Upper lobe of right lung (tissue), 1 donor: ENCODE measurements around the gene SKAP2. TPM values are rescaled to one million over a fixed set of nuclear protein-coding genes. Genes with fewer than 3 reads are reported as not detected.

ENCODE experiments used
- ATAC-seq: fragments of 200-7000 bp; cut with Tn5 transposase; one replicate; pipeline ENCODE4 v1.9.1; 2020; ENCODE audit warnings: mild to moderate bottlenecking, moderate library complexity
- DNase-seq: peaks from one replicate; pipeline ENCODE4 v3.0.0-alpha.2; 2020
- H3K27ac ChIP-seq: fragments of 200-600 bp; one replicate; pipeline ENCODE4 v1.8.0; 2022
- H3K27me3 ChIP-seq: fragments of 200-600 bp; one replicate; pipeline ENCODE4 v1.8.0; 2022; ENCODE audit warnings: mild to moderate bottlenecking
- H3K36me3 ChIP-seq: fragments of 200-600 bp; one replicate; pipeline ENCODE4 v1.8.0; 2022
- H3K4me1 ChIP-seq: fragments of 200-600 bp; one replicate; pipeline ENCODE4 v1.8.0; 2022
- H3K4me3 ChIP-seq: fragments of 200-600 bp; one replicate; pipeline ENCODE4 v1.8.0; 2022; ENCODE audit warnings: mild to moderate bottlenecking
- H3K9me3 ChIP-seq: fragments of 200-600 bp; one replicate; pipeline ENCODE4 v1.8.0; 2022
- CTCF ChIP-seq: fragments of 200-600 bp; IDR thresholded peaks from one replicate; pipeline ENCODE4 v1.8.0; 2022; ENCODE audit warnings: antibody characterized with exemption
- intact Hi-C: fragments of 100-400 bp; cut with DNase I; formaldehyde crosslinking; loops from one replicate; pipeline ENCODE4 v1.11.0; 2022
- total RNA-seq: library from RNA; stranded (reverse); fragmentation: NEBNext Ultra II Directional; extraction: Animal tissue kit (Norgen Biotek cat#: 25700); gene quantifications from one replicate; pipeline ENCODE4 v1.2.1, GENCODE V29; 2021
- donor health status: DM: no; HTN: yes; CAD: no; lungs with severe emphysema.

The SKAP2 gene
- total RNA-seq, 1 donor from 2014 or later, result 59.1 TPM

GRCh38 chr7:26724795-26725194, 139.6 kb downstream of the SKAP2 start:
- H3K36me3 ChIP-seq, result no peaks in the 10 kb centered on the region
- H3K9me3 ChIP-seq, result no peaks in the 10 kb centered on the region
- no peak overlapping the region for H3K27ac ChIP-seq
- intact Hi-C loops, result no loop called here
- DNase-seq, result no peak
- no peak for TF ChIP-seq CTCF
- H3K4me1 ChIP-seq, result no peaks in the 10 kb centered on the region
- no peak overlapping the region for H3K4me3 ChIP-seq
- no peak for ATAC-seq
- H3K27me3 ChIP-seq, result no peaks in the 10 kb centered on the region

GRCh38 chr7:26723129-26723528, 141.3 kb downstream of the SKAP2 start:
- DNase-seq (no peak), ATAC-seq (no peak)
- no peaks in the 10 kb centered on the region for H3K4me1 ChIP-seq
- H3K4me3 ChIP-seq, result no peak overlapping the region
- no peak for TF ChIP-seq CTCF
- H3K36me3 ChIP-seq, result no peaks in the 10 kb centered on the region
- H3K27ac ChIP-seq, result no peak overlapping the region
- no peaks in the 10 kb centered on the region for H3K27me3 ChIP-seq
- H3K9me3 ChIP-seq, result no peaks in the 10 kb centered on the region
- intact Hi-C loops, result no loop called here

GRCh38 chr7:26721450-26721849, 142.9 kb downstream of the SKAP2 start:
- Histone ChIP-seq H3K27ac (no peak overlapping the region), H3K4me1 (no peaks in the 10 kb centered on the region), H3K27me3 (no peaks in the 10 kb centered on the region), H3K4me3 (no peak overlapping the region), H3K9me3 (no peaks in the 10 kb centered on the region), H3K36me3 (no peaks in the 10 kb centered on the region)
- intact Hi-C loops, result no loop called here
- DNase-seq (no peak), ATAC-seq (no peak)
- TF ChIP-seq CTCF, result no peak

GRCh38 chr7:26718063-26718462, 146.3 kb downstream of the SKAP2 start:
- Histone ChIP-seq H3K9me3 (no peaks in the 10 kb centered on the region), H3K27ac (no peak overlapping the region), H3K4me3 (no peak overlapping the region), H3K36me3 (no peaks in the 10 kb centered on the region), H3K27me3 (no peaks in the 10 kb centered on the region), H3K4me1 (no peaks in the 10 kb centered on the region)
- TF ChIP-seq CTCF, result no peak
- intact Hi-C loops, result no loop called here
- no peak for ATAC-seq
- DNase-seq, result no peak

- intact Hi-C loops, result no loop called here
- no peak for TF ChIP-seq CTCF
- no peak for DNase-seq
These were observed 150.0 kb downstream of the SKAP2 start for GRCh38 chr7:26714438-26714837.

GRCh38 chr7:26714006-26714405, 150.4 kb downstream of the SKAP2 start:
- H3K9me3 ChIP-seq, result no peaks in the 10 kb centered on the region
- no peak overlapping the region for H3K4me3 ChIP-seq
- no peaks in the 10 kb centered on the region for H3K4me1 ChIP-seq
- intact Hi-C loops, result no loop called here
- TF ChIP-seq CTCF, result no peak
- ATAC-seq, result no peak
- H3K36me3 ChIP-seq, result no peaks in the 10 kb centered on the region
- no peak for DNase-seq
- no peak overlapping the region for H3K27ac ChIP-seq
- no peaks in the 10 kb centered on the region for H3K27me3 ChIP-seq

More at GRCh38 chr7:26714438-26714837, 150.0 kb downstream of the SKAP2 start:
- no peak overlapping the region for H3K4me3 ChIP-seq
- H3K9me3 ChIP-seq, result no peaks in the 10 kb centered on the region
- H3K4me1 ChIP-seq, result no peaks in the 10 kb centered on the region
- no peak for ATAC-seq
- H3K27me3 ChIP-seq, result no peaks in the 10 kb centered on the region
- H3K27ac ChIP-seq, result no peak overlapping the region
- H3K36me3 ChIP-seq, result no peaks in the 10 kb centered on the region
